K562 (cell line): ENCODE results near the gene OR4N5.
"Not testable (repeated sequence)": the region's sequence is repeated elsewhere in the genome, so short reads cannot be mapped to it uniquely, and the experiment has no call there.

Experiments used
- SP1 ChIP-seq: sonication (generic); formaldehyde crosslinking; IDR thresholded peaks from 2 replicates; pipeline ENCODE4 v1.8.1; 2022; ENCODE audit warnings: mild to moderate bottlenecking, missing genetic modification reagents
- TRIM28 ChIP-seq: fragments of 450-650 bp; IDR thresholded peaks from 2 replicates; pipeline ENCODE4 v1.6.1; 2017

DNA sequence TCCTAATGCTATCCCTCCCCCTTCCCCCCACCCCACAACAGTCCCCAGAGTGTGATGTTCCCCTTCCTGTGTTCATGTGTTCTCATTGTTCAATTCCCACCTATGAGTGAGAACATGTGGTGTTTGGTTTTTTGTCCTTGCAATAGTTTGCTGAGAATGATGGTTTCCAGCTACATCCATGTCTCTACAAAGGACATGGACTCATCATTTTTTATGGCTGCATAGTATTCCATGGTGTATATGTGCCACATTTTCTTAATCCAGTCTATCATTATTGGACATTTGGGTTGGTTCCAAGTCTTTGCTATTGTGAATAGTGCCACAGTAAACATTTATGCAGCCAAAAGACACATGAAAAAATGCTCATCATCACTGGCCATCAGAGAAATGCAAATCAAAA is 35.6 kb downstream of the OR4N5 start:
- not testable (repeated sequence) for TF ChIP-seq TRIM28, SP1
